Mesenteric fat pad (tissue), 1 donor: ENCODE measurements around the gene ZNF407. TPM values are rescaled to one million over a fixed set of nuclear protein-coding genes. Genes with fewer than 3 reads are reported as not detected.

Experiments used
- DNase-seq: peaks from one replicate; pipeline ENCODE4 v3.0.0-alpha.2; 2020; ENCODE audit warnings: low spot score
- total RNA-seq: library from RNA; stranded (reverse); fragmentation: NEBNext Ultra II Directional; extraction: Animal tissue kit (Norgen Biotek cat#: 25700); gene quantifications from one replicate; pipeline ENCODE4 v1.2.1, GENCODE V29; 2021
- donor health status: DM: yes; HTN: yes; CAD: no.

Gene ZNF407
- total RNA-seq, 1 donor from 2014 or later, result 14.4 TPM

DNA sequence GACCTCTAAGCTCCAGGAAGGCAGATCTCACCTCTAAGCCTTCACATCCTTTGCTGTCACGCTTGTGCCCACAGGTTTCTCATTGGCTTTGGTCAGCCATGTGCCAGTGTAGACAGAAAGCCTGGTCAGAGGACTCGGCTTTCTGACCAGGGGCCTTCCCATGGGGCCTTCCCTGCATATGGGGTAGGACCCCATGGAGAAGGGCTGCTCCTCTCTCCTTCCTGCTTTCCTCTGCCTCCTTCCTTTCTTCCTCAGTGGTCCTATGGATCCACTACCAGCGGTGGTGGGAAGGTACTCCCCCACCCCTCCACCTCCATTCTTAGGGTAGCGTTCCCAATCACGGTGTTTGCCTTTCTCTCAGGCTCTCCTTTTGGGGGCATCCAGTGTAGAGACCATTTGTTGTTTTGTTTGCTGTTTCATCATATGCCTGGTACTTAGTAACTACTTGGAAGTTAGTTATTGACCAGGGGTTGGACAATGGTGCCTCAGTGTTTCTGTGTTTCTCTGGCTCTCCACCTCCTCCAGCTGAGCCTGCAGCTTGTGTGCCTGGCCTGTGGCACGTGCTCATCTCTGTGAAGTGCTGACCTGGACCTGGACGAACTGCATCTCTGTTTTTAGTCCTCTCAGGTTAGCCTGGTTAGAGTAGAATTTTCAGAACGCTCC lies 71.6 kb downstream of the ZNF407 start:
- no peak for DNase-seq

DNA sequence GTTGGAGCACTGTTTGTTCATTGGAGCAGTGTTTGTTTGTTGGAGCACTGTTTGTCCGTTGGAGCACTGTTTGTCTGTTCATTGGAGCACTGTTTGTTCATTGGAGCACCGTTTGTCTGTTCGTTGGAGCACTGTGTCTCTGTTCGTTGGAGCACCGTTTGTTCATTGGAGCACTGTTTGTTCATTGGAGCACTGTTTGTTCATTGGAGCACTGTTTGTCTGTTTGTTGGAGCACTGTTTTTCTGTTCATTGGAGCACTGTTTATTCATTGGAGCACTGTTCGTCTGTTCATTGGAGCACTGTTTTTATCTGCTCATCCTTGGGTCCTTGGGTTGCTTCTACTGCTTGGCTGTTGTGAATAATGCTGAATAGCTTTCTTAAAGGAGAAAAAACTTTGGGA lies 74.7 kb downstream of the ZNF407 start:
- no peak for DNase-seq

DNA sequence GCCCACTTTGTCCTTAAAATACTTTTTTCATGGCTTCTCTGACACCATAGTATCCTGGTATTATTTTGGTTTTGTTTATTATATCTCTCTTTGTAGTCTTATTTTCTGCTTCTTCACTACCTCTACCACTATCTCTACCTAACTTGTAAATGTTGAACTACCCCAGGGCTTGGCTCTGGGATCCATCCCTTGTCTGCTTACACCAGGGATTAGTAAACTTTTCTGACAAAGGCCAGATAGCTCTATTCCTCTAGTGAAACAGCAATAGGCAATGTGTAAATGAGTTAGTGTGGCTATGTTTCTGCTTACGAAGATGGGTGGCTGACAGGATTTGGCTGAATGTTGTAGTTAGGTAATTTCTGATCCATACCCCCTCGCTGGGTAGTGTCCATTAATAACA lies 76.8 kb downstream of the ZNF407 start:
- DNase-seq, result no peak

DNA sequence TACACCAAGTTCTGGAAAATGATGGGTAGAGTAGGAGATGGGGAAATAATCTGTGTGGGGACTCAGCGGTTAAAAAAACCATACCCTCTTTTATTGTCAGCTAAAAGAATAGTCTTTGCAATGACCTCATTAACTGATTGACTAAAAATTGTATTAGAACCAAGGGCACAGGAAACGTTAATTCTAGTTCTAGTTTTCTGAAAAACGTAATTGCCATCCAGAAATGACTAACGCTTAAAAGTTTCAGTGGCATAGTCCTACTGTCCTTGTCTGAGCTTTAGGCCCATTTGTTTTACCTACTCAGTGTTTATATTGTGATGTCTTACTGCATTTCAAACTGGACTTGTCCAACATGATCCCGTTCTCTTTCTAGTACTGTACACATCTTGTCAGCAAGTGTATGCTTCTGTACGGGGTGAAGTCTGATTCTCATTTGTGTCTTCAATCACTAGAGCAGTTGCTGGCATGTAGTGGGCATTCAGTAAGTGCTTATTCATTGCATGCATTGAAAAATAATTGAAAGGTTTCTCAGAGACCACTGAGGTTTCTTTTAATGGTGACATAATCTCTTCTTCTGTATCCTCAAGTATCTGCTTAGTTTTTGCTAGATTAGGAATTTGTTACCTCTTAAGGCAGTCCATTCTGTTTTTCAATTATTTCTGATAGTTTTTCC lies 81.5 kb downstream of the ZNF407 start:
- DNase-seq, result no peak

DNA sequence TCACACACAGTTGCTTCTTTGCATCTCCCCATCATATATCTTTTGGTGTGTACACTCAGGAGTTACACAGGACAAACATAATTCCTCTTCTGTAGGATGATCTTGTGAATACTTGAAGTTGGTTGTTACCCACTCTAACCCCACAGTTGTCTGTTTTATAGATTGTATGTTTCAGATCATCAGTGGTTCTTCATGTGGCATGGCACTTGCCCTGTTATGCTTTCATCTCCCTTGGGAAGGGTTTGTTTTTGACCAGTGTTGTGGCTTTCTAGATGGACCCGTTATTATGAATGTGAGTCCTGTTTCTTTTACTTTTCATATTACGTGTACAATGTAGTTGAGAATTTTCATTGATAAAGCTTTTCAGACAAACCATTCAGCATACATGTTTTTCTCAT lies 82.0 kb downstream of the ZNF407 start:
- DNase-seq, result no peak

DNA sequence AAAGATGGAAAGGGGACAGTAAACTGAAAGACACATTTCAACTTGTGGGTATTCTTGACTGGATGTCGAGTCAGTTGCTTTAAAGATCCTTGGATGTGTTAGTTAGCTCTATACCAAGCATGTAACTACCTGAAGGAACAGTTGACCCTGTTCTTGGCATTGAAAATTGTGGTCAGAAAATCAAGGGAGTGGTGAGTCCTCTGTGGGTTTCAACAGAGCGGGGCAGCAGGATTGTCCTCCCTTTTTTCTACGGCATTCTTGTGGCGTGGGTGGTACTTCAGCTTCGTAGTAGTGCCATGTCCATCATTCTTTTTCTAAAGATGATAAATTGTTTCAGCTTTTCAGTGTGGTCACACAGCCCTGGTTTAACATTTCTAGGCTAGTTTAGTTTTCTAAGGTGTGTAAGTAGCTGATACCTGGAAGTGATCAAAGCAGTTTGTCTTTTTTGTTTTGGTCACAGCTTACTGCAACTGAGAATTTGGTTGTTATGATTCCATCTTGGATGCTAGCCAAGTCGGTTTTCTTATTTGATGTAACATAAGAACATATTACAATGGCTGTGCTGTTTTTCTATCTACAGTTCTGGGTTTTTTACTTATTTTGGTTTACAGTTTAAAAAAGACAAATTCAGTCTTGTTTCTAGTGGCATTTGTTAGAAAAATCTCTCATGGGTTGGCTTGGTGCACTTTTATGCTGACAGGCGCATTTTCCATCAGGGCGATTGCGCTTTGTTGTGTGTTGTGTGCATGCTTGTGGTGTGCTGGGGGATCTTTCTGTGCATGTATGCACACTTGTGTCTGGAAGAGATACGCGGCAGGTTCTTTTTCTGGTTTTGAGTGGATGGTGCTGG lies 84.7 kb downstream of the ZNF407 start:
- no peak for DNase-seq

DNA sequence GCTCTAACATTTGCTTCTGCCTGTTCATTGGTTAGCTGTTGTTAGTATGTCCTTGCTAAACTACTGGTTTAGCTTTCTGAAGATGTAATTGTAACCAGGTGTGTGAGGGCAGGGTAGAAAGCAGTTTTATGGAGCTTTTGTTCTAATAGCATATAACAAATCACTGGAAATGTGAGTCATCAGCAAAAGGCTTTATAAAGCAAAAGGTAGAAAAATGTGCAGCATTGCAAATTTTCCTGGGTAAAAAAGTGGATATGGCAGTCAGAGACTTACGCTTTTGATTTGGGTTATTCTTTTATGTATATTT lies 85.3 kb downstream of the ZNF407 start:
- DNase-seq, result no peak

DNA sequence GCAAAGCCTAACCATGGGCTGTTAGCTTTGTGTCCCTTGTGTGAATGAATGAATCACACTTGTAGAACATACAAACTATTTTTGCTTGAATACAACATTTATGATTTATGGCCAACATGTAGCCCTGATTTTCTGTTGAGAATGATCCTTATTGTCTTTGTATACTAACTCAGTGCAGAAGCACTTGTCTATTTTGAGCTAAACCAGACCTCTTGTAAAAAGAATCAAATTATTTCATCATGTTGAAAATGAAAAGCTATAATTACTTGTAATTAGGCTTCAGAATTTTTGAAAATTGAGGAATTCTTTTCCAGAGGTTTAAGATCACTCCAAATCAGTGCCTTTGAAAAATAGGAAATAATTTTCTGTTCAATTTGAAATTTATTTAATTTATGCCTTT lies 85.9 kb downstream of the ZNF407 start:
- DNase-seq, result no peak

DNA sequence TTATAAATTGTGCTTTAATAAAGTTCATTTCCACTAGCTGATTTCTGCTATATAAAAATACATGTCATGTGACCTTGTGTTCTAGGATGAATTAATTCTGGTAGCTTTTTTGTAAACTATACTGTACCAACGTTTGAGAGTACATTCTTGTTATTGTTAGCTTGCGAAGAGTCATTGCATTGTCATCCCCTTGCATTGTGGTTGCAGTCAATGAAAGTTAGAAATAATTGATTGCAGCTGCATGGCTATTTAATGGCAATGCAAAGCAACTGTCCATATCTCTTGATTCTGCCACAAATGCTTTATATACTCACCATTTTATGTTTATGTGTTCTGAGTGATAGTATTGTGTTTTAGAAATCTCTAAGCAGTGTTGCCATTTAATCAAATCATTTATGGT lies 91.6 kb downstream of the ZNF407 start:
- DNase-seq, result no peak

DNA sequence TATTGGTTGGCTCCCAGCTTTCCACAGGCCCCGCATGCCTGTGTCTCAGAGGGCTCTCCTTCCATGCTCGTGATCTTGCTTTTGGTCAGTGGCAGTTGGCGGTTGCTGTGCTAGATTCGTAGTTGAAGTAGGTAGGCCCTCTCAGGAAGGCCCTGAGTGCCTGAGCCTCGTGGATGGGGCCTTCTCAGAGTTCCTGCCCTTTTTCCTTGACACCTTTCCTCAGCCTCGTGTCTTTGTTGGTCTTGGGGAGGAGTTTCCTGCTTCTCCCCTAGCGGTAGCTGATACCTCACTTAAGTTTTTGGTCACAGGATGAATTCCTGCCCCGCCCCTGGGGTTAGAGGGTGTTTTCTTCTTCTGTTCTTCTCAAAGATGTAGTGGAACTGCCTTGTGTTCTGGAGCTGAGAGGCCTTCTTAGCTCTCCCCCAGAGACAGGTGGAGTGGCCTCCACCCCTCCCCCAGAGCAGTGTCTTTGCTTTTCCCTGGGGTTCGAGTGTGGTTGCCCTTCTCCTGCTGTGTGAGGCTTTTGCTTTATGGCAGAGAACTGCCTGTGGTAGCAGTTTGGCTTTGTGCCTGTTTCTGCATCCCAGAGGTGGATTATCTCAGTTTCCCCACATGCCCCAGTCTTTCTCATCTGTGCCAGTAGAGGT lies 94.8 kb downstream of the ZNF407 start:
- no peak for DNase-seq

DNA sequence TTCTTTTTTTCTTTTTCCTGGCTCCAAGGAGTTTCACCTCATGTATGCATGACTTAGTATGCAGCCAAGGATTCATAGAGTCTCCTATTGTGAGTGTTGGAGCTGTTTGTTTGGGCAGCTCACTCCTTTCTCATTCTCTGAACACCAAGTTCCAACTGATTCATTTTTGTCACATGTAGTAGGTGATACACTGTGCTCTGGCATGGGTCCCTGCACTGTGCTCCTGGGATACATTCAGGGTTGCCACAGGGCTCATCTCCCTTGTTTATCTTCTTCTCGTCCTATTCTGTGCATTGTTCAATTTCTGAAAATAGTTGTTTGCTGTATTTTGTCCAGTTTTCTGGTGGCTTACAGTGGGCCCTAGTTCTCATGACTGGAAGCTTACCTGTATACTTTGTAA lies 96.8 kb downstream of the ZNF407 start:
- DNase-seq, result no peak

DNA sequence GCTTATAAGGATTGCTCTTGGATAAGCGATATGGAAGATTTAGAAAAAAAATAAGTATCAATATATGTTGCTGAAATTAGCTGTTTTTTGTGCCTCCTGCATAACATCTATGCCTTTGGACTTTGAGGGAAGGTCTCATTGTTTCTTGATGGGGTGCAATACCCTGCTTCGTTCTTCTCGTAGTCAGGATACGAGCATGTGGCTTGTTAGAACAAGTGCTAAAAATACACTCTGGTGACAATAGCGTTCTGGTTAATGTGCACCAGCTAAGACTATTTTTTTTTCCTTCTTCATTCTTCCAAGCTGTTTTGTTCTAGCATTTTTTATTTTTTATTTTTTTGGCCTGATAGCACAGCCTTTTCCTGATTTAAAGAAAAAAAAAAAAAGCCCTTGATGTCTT lies 97.5 kb downstream of the ZNF407 start:
- no peak for DNase-seq

DNA sequence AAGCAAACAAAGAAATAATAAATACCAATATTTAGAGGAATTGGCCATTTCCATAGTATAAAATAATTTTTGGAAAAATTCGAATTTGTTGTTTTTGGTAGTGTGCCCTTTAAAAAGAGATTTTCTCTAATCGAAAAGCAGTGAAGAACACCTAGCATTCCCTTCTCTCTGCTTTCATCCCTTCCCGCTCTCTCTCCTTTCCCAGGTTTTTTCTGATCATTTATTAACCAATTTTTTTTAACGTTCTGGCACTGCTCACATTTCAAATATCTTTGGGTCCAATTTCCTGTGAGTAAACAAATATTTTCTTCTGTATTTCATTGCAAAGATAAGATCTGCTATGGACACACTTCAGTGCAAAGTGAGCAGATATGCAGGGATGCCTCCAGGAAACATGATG lies 101.2 kb downstream of the ZNF407 start:
- no peak for DNase-seq

DNA sequence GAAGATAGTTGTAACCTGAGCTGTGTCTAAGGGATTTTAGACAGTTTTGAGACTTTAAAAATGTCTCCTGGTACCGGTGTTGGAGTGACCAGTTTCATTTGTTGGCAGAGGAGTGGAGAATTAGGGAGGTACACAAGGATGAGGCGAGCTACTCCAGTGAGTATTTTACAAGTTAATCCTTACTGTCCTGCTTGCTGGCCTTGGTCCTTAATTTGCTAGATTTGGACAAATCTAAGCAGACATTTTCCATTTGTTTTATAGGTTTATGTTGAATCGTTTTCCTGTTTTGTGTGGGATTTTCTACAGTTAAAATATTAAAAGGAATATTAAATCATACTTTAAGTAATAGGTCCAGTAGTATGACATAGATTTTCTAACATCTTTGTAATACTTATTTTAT lies 101.8 kb downstream of the ZNF407 start:
- DNase-seq, result no peak

DNA sequence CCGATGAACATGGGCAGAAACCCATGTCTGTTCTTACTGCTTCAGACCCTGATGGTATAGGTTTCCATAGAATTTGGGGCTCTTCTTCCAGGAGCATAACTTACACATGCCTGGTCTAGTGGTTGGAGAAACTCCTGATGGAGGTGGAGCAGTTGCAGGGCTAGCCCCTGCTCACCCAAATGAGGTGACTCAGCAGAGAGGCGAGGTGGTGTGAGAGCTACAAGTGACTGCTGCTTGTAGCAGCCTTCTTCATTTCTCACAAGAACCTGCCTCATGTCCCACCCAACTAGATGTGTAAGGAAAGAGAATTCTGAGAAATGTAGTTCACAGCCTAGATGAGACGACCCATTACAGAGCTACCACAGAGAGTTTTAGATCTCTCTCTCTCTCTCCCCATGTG lies 105.3 kb downstream of the ZNF407 start:
- DNase-seq, result no peak

DNA sequence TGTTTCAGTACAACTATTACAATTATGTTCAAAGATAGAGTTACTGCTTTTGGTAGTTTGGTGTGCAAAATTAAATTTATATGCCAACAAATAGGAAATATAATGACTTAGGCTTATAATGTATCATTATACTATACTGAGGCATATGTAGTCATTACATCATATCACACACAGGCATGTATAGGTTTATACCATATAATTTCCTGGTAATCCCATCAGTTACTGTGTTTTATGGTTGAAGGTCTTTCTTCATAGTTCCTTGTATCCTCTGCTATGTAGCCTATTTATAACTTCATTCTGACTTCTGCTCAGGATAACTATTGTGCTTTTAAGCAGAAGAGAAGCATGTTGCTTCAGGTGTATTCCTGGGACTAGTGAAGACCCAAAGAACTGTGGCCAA lies 110.5 kb downstream of the ZNF407 start:
- no peak for DNase-seq

DNA sequence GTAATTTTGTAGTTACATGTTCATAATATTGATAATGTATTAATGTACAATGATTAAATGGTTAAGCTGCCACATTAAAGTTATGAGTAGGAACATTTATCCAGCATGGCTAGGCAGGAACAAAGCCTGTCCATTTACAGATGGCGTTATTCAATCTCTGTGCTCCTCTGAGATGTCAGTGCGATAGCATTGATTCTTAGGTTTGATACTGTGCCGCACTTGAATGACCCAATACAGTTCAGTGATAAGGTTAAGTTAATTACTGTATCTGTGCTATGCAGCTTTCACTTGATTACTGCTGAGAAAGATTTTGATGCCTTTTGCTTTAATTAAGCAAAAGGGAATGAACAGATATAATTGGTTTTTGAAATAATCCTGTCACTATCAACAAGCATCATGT lies 111.8 kb downstream of the ZNF407 start:
- DNase-seq, result no peak

DNA sequence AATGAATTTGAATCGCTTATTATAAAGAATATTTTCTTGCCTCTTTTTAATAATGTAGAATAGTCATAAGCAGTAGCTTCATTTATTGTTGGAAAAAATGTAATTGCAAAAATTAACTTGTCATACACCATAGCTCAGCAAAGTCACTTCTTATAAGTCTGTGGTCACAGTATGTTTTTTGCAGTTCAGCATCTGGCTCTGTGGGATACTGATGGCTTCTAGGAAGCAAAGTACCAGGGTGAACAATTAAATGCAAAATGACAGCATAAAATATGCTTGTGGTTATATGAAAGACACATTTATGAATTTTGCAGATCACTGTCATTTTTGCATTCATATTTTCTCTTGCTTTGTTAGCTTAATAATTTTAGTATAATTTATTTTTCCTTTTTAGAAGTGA lies 116.5 kb downstream of the ZNF407 start:
- no peak for DNase-seq

DNA sequence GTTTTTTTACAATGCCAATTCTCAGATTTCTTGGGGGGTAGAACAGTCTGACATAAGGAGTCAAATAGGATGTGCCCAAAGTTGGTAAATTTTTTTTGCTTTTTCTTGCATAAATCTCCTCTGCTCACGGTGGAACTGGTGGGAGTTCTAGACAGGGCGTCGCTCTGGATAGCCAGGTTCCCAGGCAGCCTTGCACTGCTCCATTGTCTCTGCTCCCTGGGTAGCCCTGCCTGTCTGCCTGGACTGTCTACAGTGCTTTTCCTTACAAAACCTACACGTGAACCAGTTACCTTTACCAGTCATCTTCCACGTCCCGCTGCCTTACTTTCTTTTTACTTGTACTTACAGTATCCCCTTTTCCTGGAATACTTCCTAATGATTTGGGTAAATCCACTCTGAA lies 117.1 kb downstream of the ZNF407 start:
- no peak for DNase-seq

DNA sequence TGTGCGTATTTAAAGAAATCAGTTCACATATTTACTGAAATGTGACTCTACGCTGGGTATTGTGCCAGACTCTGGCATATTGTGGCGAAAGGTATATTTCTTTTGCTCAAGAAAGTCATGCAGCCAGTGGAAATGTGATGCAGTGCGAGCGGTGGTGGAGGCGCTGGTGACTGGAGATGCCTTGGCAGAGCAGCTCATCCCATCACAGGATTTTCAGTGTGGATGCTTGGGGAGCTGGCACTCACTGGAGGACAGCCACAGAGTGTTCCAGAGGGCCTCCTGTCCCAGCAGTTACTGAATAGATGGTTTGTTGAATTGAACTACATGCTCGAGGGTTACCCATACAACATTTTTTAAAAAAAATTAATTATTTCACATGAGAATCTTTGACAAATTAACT lies 117.6 kb downstream of the ZNF407 start:
- DNase-seq, result no peak

DNA sequence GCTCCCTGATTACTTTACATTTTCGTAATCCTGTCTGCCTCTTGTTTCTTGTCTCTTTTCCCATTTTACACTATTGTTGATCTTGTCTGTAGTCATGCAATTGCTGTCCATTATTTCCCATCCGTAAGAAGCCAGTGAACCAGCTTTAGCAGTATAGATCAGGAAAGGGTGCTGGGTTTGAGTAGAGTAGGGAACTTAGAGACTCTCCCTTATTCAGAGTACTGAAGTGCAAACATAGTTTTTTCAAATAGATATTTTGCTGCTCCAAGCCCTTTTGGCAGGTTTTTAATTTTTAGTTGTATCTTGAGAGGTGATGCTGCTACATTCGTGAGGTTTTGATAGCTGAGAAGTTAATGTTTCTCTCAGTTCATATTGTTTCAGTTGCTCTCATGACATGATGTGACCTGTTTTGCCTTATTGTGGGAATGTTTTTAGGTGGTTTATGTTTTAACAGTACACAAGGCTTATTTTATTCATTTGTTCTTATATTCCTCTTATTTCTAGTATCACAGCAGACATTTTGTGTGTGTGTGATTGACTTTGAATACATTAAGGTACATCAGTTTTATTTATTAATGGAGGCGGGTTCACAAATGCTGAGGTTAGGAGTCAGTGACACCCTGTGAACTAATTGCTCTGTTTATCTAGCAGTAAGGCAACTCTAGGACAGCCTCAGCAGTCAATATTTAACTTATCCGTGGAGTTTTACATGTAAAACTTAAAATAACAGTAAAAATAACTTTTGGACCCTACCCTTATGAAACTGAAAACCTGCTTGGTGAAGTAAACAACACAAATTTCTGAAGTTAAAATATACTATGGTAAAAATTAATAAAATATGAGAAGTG lies 118.4 kb downstream of the ZNF407 start:
- no peak for DNase-seq
